HEK293 (cell line): ENCODE results near the gene SPRED3.

Source experiments
- ZEB2 ChIP-seq: fragments of 450-650 bp; formaldehyde crosslinking; IDR thresholded peaks from 2 replicates; pipeline ENCODE4 v1.5.1; 2016; ENCODE audit warnings: missing biosample characterization, missing genetic modification characterization
- ZNF792 ChIP-seq: fragments of 450-650 bp; formaldehyde crosslinking; IDR thresholded peaks from 2 replicates; pipeline ENCODE4 v1.5.1; 2016; ENCODE audit warnings: missing biosample characterization, missing genetic modification characterization

DNA sequence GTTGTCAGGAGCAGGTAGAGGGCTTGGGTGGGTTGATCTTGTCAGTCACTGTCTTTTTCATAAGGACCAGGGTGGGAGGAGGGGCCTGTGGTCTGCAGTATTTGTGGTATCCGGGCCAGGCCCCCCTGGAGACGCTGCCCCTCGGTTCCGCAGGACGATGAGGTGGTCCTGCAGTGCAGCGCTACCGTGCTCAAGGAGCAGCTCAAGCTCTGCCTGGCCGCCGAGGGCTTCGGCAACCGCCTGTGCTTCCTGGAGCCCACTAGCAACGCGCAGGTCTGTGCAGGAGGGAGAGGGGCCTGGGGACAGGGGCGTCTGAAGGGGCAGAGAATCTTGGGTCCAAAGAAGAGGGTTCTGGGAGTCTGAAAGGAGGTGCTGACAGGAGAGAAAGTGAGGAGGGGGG is 52.1 kb downstream of the SPRED3 start:
- TF ChIP-seq ZEB2 (tag by site-specific recombination) (no peak), ZNF792 (tag by site-specific recombination) (no peak)
